Prostate gland (tissue), 2 donors: Measurements from ENCODE around the gene RNPC3.

Experiments used
- CTCF ChIP-seq, 4 experiments: fragments of 200-600 bp in 2 of 4; fragments of 450-650 bp in 2 of 4; sonication (generic) in 2 of 4; IDR thresholded peaks; 1 replicate in 3 of 4; 2 replicates in 1 of 4; pipeline ENCODE4 v1.5.1; 2016 to 2019; ENCODE audit warnings: antibody characterized with exemption in 4 of 4, mild to moderate bottlenecking in 2 of 4, moderate library complexity in 2 of 4
- POLR2A ChIP-seq: fragments of 450-650 bp; IDR thresholded peaks from one replicate; pipeline ENCODE4 v1.6.1; 2016; ENCODE audit warnings: antibody characterized with exemption, mild to moderate bottlenecking

- TF ChIP-seq POLR2A = no peak
- no peak for TF ChIP-seq CTCF (IDR thresholded peaks at IDR 0.05)
Observed at GRCh38 chr1:103563056-103563455, 37.6 kb downstream of the RNPC3 start.
